Endothelial cell of umbilical vein (primary cell): Measurements from ENCODE around the gene KIF24. TPM values are rescaled to one million over a fixed set of nuclear protein-coding genes. Genes with fewer than 3 reads are reported as not detected.
"Not testable (repeated sequence)": the region's sequence is repeated elsewhere in the genome, so short reads cannot be mapped to it uniquely, and the experiment has no call there.

Experiments
- BruUV-seq: library from RNA; stranded (reverse); fragments of 400-500 nt; replicated peaks from 2 replicates; lab custom pipeline; 2021; lab: Mats Ljungman, UMichigan
- CTCF ChIA-PET: fragments of 300-600, 350-600 bp; sonication (Branson Sonifier 250); formaldehyde crosslinking; loops from one replicate; lab custom pipeline; 2021; ENCODE audit warnings: antibody characterized with exemption, inconsistent platforms; lab: Charles Lee
- POLR2A ChIA-PET: fragments of 300-600, 350-600 bp; sonication (Branson Sonifier 250); formaldehyde crosslinking; loops from one replicate; lab custom pipeline; 2021; ENCODE audit warnings: antibody characterized with exemption, inconsistent platforms; lab: Charles Lee
- DNase-seq: peaks from one replicate; pipeline ENCODE4 v3.0.0-alpha.2; 2011; ENCODE audit warnings: low read depth, low spot score
- FAIRE-seq: peaks from 2 replicates; lab custom pipeline; 2011; peaks lifted over from hg19 to GRCh38; lab: Jason Lieb, UNC
- H2AFZ ChIP-seq: 2 replicates; pipeline ENCODE4 v1.6.0; 2012; ENCODE audit warnings: low read depth, low read length, control low read depth, inconsistent platforms
- H3K27ac ChIP-seq: 2 replicates; pipeline ENCODE4 v1.5.1; 2011; ENCODE audit warnings: low read depth, mild to moderate bottlenecking, control low read depth, low read length, moderate library complexity; ENCODE audit not compliant: insufficient read depth
- H3K27me3 ChIP-seq, 2 experiments: 2 replicates each; pipeline versions ENCODE4 v1.6.0 to v1.6.1; 2011; ENCODE audit warnings: low read length in 2 of 2, mixed read lengths in 1 of 2; ENCODE audit not compliant: control insufficient read depth in 2 of 2, insufficient read depth in 2 of 2
- H3K36me3 ChIP-seq, 2 experiments: 2 replicates in 1 of 2; 3 replicates in 1 of 2; pipeline ENCODE4 v1.5.1; 2011; ENCODE audit warnings: low read length in 2 of 2, mild to moderate bottlenecking in 1 of 2, moderate library complexity in 1 of 2; ENCODE audit not compliant: control insufficient read depth in 2 of 2, insufficient read depth in 2 of 2; ENCODE audit errors: extremely low read depth in 1 of 2
- H3K4me1 ChIP-seq: 3 replicates; pipeline ENCODE4 v1.5.1; 2011; ENCODE audit warnings: mild to moderate bottlenecking, low read length; ENCODE audit not compliant: control insufficient read depth, insufficient read depth; ENCODE audit errors: extremely low read depth
- H3K4me2 ChIP-seq: 2 replicates; pipeline ENCODE4 v1.6.1; 2011; ENCODE audit warnings: low read length, control low read depth, mixed read lengths; ENCODE audit not compliant: insufficient read depth
- H3K4me3 ChIP-seq, 3 experiments: fragments of 200-600 bp in 1 of 3; sonication (generic), shearing (Covaris generic) in 1 of 3; replicated peaks in 1 of 3; 2 replicates each; pipeline ENCODE4 v1.5.1; 2011 to 2016; ENCODE audit warnings: control low read depth in 3 of 3, low read length in 3 of 3, mild to moderate bottlenecking in 2 of 3, inconsistent platforms in 1 of 3, low read depth in 1 of 3, moderate library complexity in 1 of 3; ENCODE audit not compliant: insufficient read depth in 1 of 3
- H3K79me2 ChIP-seq: 2 replicates; pipeline ENCODE4 v1.6.0; 2012; ENCODE audit warnings: low read length, inconsistent platforms; ENCODE audit not compliant: control insufficient read depth, insufficient read depth
- H3K9ac ChIP-seq: replicated peaks from 2 replicates; pipeline ENCODE3; 2011; ENCODE audit warnings: low read length, control low read depth; ENCODE audit not compliant: insufficient read depth; ENCODE audit errors: extremely low read depth
- H3K9me1 ChIP-seq: replicated peaks from 3 replicates; pipeline ENCODE4 v1.6.0; 2011; ENCODE audit warnings: mild to moderate bottlenecking, low read length; ENCODE audit not compliant: control insufficient read depth, insufficient read depth; ENCODE audit errors: extremely low read depth
- H3K9me3 ChIP-seq: replicated peaks from 2 replicates; pipeline ENCODE4 v1.5.1; 2012; ENCODE audit warnings: low read length, inconsistent platforms; ENCODE audit not compliant: control insufficient read depth, insufficient read depth
- H4K20me1 ChIP-seq: replicated peaks from 2 replicates; pipeline ENCODE3; 2011; ENCODE audit warnings: mild to moderate bottlenecking, low read length; ENCODE audit not compliant: control insufficient read depth, insufficient read depth; ENCODE audit errors: extremely low read depth
- MAX ChIP-seq: IDR thresholded peaks from 2 replicates; pipeline ENCODE4 v1.6.1; 2011; ENCODE audit not compliant: insufficient read depth, insufficient read length
- POLR2A ChIP-seq: IDR thresholded peaks from 2 replicates; pipeline ENCODE4 v1.6.1; 2012; ENCODE audit warnings: low read depth, mild to moderate bottlenecking, control low read depth, low read length
- POLR2AphosphoS5 ChIP-seq: IDR thresholded peaks from 2 replicates; pipeline ENCODE4 v1.6.1; 2012; ENCODE audit warnings: low read depth, mild to moderate bottlenecking, control low read depth, low read length, moderate library complexity; ENCODE audit not compliant: insufficient read depth
- dilution Hi-C: fragments of 300-500 bp; cut with MboI; formaldehyde crosslinking; loops from one replicate; pipeline ENCODE4 v1.15.0; 2019; ENCODE audit warnings: low sequenced_read_pairs; ENCODE audit not compliant: extremely low pct_ligation_motif_present
- intact Hi-C: fragments of 100-400 bp; cut with micrococcal nuclease; formaldehyde crosslinking; loops from one replicate; pipeline ENCODE4 v1.10.0; 2022
- polyA plus RNA-seq, 4 experiments: library from polyadenylated mRNA; depleted of rRNA in 3 of 4; stranded (reverse) in 3 of 4; unstranded in 1 of 4; fragments of >200 nt; gene quantifications; 2 replicates each; pipeline versions ENCODE4 v1.2.1 to v1.2.3, GENCODE V29; 2011 to 2012; ENCODE audit warnings: missing spikeins in 1 of 4
- total RNA-seq: library from RNA; stranded (reverse); gene quantifications from 2 replicates; pipeline ENCODE4 v1.2.3, GENCODE V29; 2021

Gene KIF24
- total and polyA plus RNA-seq, 2 donors (not counting 3 experiments of a cell fraction or from before 2014, with no cell fraction given), result 2.1 to 4.8 TPM

- no peak overlapping the region for H2AFZ ChIP-seq
- intact Hi-C loops, result no loop called here
- H3K27me3 ChIP-seq, result no peaks in the 10 kb centered on the region
- H3K4me1 ChIP-seq, result peaks cover 13% of the 10 kb centered on the region
- FAIRE-seq (no peak), DNase-seq (no peak)
- H3K4me2 ChIP-seq, result no peak overlapping the region
- no peak overlapping the region for H3K27ac ChIP-seq
- no peak overlapping the region for H3K4me3 ChIP-seq
- dilution Hi-C loops, result no loop called here
- no TSS peak for BruUV-seq
- H3K36me3 ChIP-seq, result no peaks in the 10 kb centered on the region
- H3K9ac ChIP-seq, result no peak overlapping the region
- H4K20me1 ChIP-seq, result no peaks in the 10 kb centered on the region
- no peaks in the 10 kb centered on the region for H3K9me3 ChIP-seq
- CTCF ChIA-PET, result interaction anchor here (0.6 to 2.0 kb wide), 2 partner anchors 229 to 465 kb away, joined by 3 to 5 read pairs; no protein-coding TSS in a partner anchor
- POLR2A ChIA-PET, result no interaction called here
- TF ChIP-seq POLR2A (no peak), MAX (no peak), POLR2AphosphoS5 (no peak)
- H3K79me2 ChIP-seq, result no peaks in the 10 kb centered on the region
- no peaks in the 10 kb centered on the region for H3K9me1 ChIP-seq
These were observed 33.6 kb upstream of the KIF24 start for GRCh38 chr9:34362614-34363214.

- H3K27me3 ChIP-seq, H4K20me1 ChIP-seq, H3K4me2 ChIP-seq, intact Hi-C loops, H3K36me3 ChIP-seq, H3K79me2 ChIP-seq, H3K27ac ChIP-seq, FAIRE-seq, H3K9me3 ChIP-seq, DNase-seq, H2AFZ ChIP-seq, H3K9ac ChIP-seq, H3K4me1 ChIP-seq, dilution Hi-C loops, POLR2A ChIA-PET, H3K9me1 ChIP-seq, CTCF ChIA-PET, H3K4me3 ChIP-seq, BruUV-seq: not testable (repeated sequence)
These were observed 23.9 kb upstream of the KIF24 start for GRCh38 chr9:34352957-34353356.

- H3K27ac ChIP-seq, POLR2A ChIA-PET, dilution Hi-C loops, H3K9me3 ChIP-seq, FAIRE-seq, H3K4me2 ChIP-seq, H3K9me1 ChIP-seq, H2AFZ ChIP-seq, H3K27me3 ChIP-seq, H3K36me3 ChIP-seq, H3K4me1 ChIP-seq, intact Hi-C loops, DNase-seq, H3K9ac ChIP-seq, H3K79me2 ChIP-seq, CTCF ChIA-PET, BruUV-seq, H3K4me3 ChIP-seq, H4K20me1 ChIP-seq: not testable (repeated sequence)
These were observed 23.1 kb upstream of the KIF24 start for GRCh38 chr9:34352122-34352652.
